Breast epithelium (tissue), 3 donors: ENCODE results near the gene AHNAK2.

ENCODE experiments used
- CTCF ChIP-seq, 3 donors: fragments of 450-650 bp; IDR thresholded peaks; one replicate each; pipeline ENCODE4 v1.5.1; 2016 to 2017; ENCODE audit warnings: antibody characterized with exemption in 3 of 3, mild to moderate bottlenecking in 3 of 3, moderate library complexity in 3 of 3
- POLR2A ChIP-seq: fragments of 450-650 bp; IDR thresholded peaks from one replicate; pipeline ENCODE4 v1.6.1; 2016; ENCODE audit warnings: antibody characterized with exemption, mild to moderate bottlenecking, moderate library complexity

GRCh38 chr14:105026802-105027563 is 48.8 kb upstream of the AHNAK2 start:
- TF ChIP-seq POLR2A: no peak
- TF ChIP-seq CTCF (IDR thresholded peaks at IDR 0.05): no peak
